CD4-positive, alpha-beta T cell (primary cell): Measurements from ENCODE around the gene IL1RAPL2. TPM values are rescaled to one million over a fixed set of nuclear protein-coding genes. Genes with fewer than 3 reads are reported as not detected.

Source experiments
- ATAC-seq: fragments of 200-7000 bp; cut with Tn5 transposase; one replicate; pipeline ENCODE4 v1.10.0; 2022; ENCODE audit warnings: mild to moderate bottlenecking; ENCODE audit not compliant: poor library complexity
- CTCF ChIA-PET: fragments of 350-600 bp; sonication (Branson Sonifier 250); formaldehyde crosslinking; loops from one replicate; lab custom pipeline; 2021; ENCODE audit warnings: antibody characterized with exemption, inconsistent platforms; lab: Charles Lee
- POLR2A ChIA-PET: fragments of 350-600 bp; sonication (Branson Sonifier 250); formaldehyde crosslinking; loops from one replicate; lab custom pipeline; 2021; ENCODE audit warnings: antibody characterized with exemption, inconsistent platforms; lab: Charles Lee
- DNase-seq, 14 experiments: peaks; one replicate each; pipeline ENCODE4 v3.0.0-alpha.2; 2013 to 2020; ENCODE audit warnings: mixed read lengths in 2 of 14
- H3K27ac ChIP-seq, 2 donors: one replicate each; pipeline versions ENCODE4 v1.5.1 to v1.7.0; 2013; ENCODE audit warnings: low read length in 2 of 2, low read depth in 1 of 2, mild to moderate bottlenecking in 1 of 2
- H3K27me3 ChIP-seq, 2 experiments: 1 replicate in 1 of 2; 2 replicates in 1 of 2; pipeline versions ENCODE4 v1.6.1 to v1.7.0; 2013; ENCODE audit warnings: low read length in 2 of 2, control low read depth in 1 of 2, mild to moderate bottlenecking in 1 of 2, moderate library complexity in 1 of 2; ENCODE audit not compliant: insufficient read depth in 2 of 2, control insufficient read depth in 1 of 2
- H3K36me3 ChIP-seq: one replicate; pipeline ENCODE4 v1.6.1; 2013; ENCODE audit warnings: low read length, control low read depth; ENCODE audit not compliant: insufficient read depth
- H3K4me1 ChIP-seq: one replicate; pipeline ENCODE4 v1.6.1; 2013; ENCODE audit warnings: low read length, control low read depth; ENCODE audit not compliant: insufficient read depth
- H3K4me3 ChIP-seq: one replicate; pipeline ENCODE4 v1.5.1; 2013; ENCODE audit warnings: mild to moderate bottlenecking, low read length, moderate library complexity
- H3K9me3 ChIP-seq, 2 experiments: 1 replicate in 1 of 2; 2 replicates in 1 of 2; pipeline versions ENCODE4 v1.6.1 to v1.7.0; 2013; ENCODE audit warnings: low read length in 2 of 2, mild to moderate bottlenecking in 2 of 2, control low read depth in 1 of 2, moderate library complexity in 1 of 2; ENCODE audit not compliant: control insufficient read depth in 1 of 2, insufficient read depth in 1 of 2
- H3K27ac Mint-ChIP-seq: one replicate; pipeline ENCODE4 v1.8.0; 2020; ENCODE audit warnings: mixed read lengths
- H3K27me3 Mint-ChIP-seq: one replicate; pipeline ENCODE4 v1.8.0; 2021; ENCODE audit warnings: mixed read lengths
- H3K36me3 Mint-ChIP-seq: one replicate; pipeline ENCODE4 v1.8.0; 2021; ENCODE audit warnings: low read depth, mixed read lengths
- H3K4me1 Mint-ChIP-seq: one replicate; pipeline ENCODE4 v1.8.0; 2021; ENCODE audit warnings: low read depth, mixed read lengths
- H3K4me3 Mint-ChIP-seq: one replicate; pipeline ENCODE4 v1.8.0; 2020; ENCODE audit warnings: mild to moderate bottlenecking, mixed read lengths
- H3K9me3 Mint-ChIP-seq: one replicate; pipeline ENCODE4 v1.8.0; 2020; ENCODE audit warnings: mixed read lengths
- intact Hi-C, 2 experiments: fragments of 100-400 bp; cut with DNase I in 1 of 2; cut with micrococcal nuclease in 1 of 2; formaldehyde crosslinking; loops; one replicate each; pipeline versions ENCODE4 v1.15.1 to v1.9.0; 2023 to 2025; cut with DNase I, micrococcal nuclease
- total RNA-seq, 174 experiments: library from RNA in 2 of 174; stranded (reverse) in 2 of 174; gene quantifications; one replicate each; pipeline ENCODE4 v1.2.3 and lab custom pipeline; 2021 to 2026
- TF ChIP-seq, protein P1 (sequence below): fragments of 200-600 bp; IDR thresholded peaks from one replicate; pipeline ENCODE4 v1.8.0; 2022; ENCODE audit warnings: antibody characterized with exemption, mild to moderate bottlenecking

Gene IL1RAPL2
- total RNA-seq, 2 experiments from 2014 or later, result not detected

- H3K27me3 ChIP-seq, result no peaks in the 10 kb centered on the region
- TF ChIP-seq, protein P1, sequence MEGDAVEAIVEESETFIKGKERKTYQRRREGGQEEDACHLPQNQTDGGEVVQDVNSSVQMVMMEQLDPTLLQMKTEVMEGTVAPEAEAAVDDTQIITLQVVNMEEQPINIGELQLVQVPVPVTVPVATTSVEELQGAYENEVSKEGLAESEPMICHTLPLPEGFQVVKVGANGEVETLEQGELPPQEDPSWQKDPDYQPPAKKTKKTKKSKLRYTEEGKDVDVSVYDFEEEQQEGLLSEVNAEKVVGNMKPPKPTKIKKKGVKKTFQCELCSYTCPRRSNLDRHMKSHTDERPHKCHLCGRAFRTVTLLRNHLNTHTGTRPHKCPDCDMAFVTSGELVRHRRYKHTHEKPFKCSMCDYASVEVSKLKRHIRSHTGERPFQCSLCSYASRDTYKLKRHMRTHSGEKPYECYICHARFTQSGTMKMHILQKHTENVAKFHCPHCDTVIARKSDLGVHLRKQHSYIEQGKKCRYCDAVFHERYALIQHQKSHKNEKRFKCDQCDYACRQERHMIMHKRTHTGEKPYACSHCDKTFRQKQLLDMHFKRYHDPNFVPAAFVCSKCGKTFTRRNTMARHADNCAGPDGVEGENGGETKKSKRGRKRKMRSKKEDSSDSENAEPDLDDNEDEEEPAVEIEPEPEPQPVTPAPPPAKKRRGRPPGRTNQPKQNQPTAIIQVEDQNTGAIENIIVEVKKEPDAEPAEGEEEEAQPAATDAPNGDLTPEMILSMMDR, result no peak
- ChIA-PET POLR2A (no interaction called here), CTCF (no interaction called here)
- H3K4me1 Mint-ChIP-seq, result no peaks in the 10 kb centered on the region
- no peak overlapping the region for H3K27ac ChIP-seq
- H3K27me3 Mint-ChIP-seq, result no peaks in the 10 kb centered on the region
- DNase-seq (no peak), ATAC-seq (no peak)
- no peak overlapping the region for H3K27ac Mint-ChIP-seq
- intact Hi-C loops, result no loop called here
- H3K4me1 ChIP-seq, result no peaks in the 10 kb centered on the region
- no peaks in the 10 kb centered on the region for H3K36me3 ChIP-seq
- H3K4me3 ChIP-seq, result no peak overlapping the region
- no peaks in the 10 kb centered on the region for H3K36me3 Mint-ChIP-seq
- no peaks in the 10 kb centered on the region for H3K9me3 ChIP-seq
- no peak overlapping the region for H3K4me3 Mint-ChIP-seq
- no peaks in the 10 kb centered on the region for H3K9me3 Mint-ChIP-seq
Measured at GRCh38 chrX:105150036-105150435, 584.0 kb downstream of the IL1RAPL2 start.

DNA sequence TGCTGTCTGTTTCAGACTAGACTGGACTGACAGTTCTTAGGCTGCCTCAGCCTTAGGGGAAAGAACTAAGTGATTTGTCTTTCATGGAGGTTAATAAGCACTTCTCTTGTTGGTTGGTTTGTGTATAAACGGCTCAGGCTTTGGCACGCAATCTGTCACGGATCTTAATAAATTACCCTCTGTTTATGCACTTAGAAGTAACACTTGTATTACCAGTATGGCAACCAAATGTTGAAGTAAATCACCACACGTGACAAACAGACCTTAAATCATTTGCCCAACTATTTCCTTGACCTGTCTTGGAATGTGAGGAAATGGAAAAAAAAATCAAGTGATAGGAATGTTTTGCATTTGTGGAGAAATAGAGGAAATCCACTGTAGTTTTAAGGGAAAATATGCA, 584.6 kb downstream of the IL1RAPL2 start:
- H3K36me3 Mint-ChIP-seq, result no peaks in the 10 kb centered on the region
- intact Hi-C loops, result no loop called here
- no peak overlapping the region for H3K4me3 ChIP-seq
- DNase-seq (no peak), ATAC-seq (no peak)
- no peak overlapping the region for H3K4me3 Mint-ChIP-seq
- H3K27me3 Mint-ChIP-seq, result no peaks in the 10 kb centered on the region
- no peaks in the 10 kb centered on the region for H3K9me3 Mint-ChIP-seq
- H3K27ac Mint-ChIP-seq, result no peak overlapping the region
- CTCF ChIA-PET, result no interaction called here
- TF ChIP-seq, protein P1, result no peak
- POLR2A ChIA-PET, result no interaction called here
- H3K27me3 ChIP-seq, result no peaks in the 10 kb centered on the region
- H3K27ac ChIP-seq, result no peak overlapping the region
- no peaks in the 10 kb centered on the region for H3K36me3 ChIP-seq
- H3K9me3 ChIP-seq, result no peaks in the 10 kb centered on the region
- no peaks in the 10 kb centered on the region for H3K4me1 ChIP-seq
- no peaks in the 10 kb centered on the region for H3K4me1 Mint-ChIP-seq

DNA sequence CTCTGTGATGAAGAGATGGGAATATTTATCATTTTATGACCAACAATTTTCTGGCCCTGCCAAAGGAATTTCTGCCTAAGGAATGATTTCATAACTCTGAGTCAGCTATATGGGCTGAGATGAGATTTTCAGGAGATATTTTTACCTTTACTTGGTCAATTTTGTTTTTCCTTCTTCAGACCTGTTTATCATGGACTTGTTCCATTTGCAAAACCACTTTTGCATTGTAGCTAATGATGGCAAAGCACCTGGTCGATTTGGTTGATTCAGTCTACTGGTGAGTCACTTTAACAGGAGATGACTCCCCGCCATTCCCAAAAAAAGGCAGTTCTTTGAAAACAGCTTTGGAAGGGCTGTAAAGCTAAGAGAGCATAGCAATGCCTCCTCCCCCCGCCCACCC, 601.2 kb downstream of the IL1RAPL2 start:
- Mint-ChIP-seq H3K27me3 (no peaks in the 10 kb centered on the region), H3K9me3 (no peaks in the 10 kb centered on the region), H3K4me1 (no peaks in the 10 kb centered on the region), H3K27ac (no peak overlapping the region), H3K36me3 (no peaks in the 10 kb centered on the region), H3K4me3 (no peak overlapping the region)
- intact Hi-C loops, result no loop called here
- Histone ChIP-seq H3K9me3 (no peaks in the 10 kb centered on the region), H3K4me3 (no peak overlapping the region), H3K36me3 (no peaks in the 10 kb centered on the region), H3K27me3 (no peaks in the 10 kb centered on the region), H3K4me1 (no peaks in the 10 kb centered on the region), H3K27ac (no peak overlapping the region)
- ATAC-seq (no peak), DNase-seq (no peak)
- CTCF ChIA-PET, result no interaction called here
- POLR2A ChIA-PET, result no interaction called here
- TF ChIP-seq, protein P1, result no peak
